ENCODE data around the gene NPEPPS. TPM values are rescaled to one million over a fixed set of nuclear protein-coding genes. Genes with fewer than 3 reads are reported as not detected.

NPEPPS gene
- total RNA-seq, 1 experiment from 2014 or later, result 207 TPM

DNA sequence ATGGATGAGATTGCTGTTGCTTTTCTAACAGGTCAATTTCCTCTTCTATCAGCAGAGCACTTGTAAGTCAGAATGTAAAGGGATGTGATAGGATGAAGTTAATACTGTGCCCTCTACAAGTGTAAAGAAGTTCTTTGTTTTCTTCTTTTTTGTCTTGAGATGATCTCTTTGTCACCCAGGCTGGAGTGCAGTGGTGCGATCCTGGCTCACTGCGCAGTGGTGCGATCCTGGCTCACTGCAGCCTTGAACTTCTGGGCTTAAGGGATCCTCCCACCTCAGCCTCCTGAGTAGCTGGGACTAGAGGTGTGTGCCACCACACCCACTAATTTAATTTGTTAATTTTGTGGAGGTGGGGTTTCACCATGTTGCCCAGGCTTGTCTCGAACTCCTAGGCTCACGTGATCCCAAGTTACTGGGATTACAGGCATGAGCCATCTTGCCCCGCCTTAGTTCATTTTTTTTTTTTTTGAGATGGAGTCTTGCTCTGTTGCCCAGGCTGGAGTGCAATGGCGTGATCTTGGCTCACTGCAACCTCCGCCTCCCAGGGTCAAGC is 97.2 kb downstream of the NPEPPS start:
- Histone ChIP-seq H4K20me1 (ENCODE audit: insufficient read depth) (no peaks in the 10 kb centered on the region), H3K79me2 (ENCODE audit: insufficient read depth, low read length) (no peaks in the 10 kb centered on the region), H3K4me3 (replicated peaks in 1 of 2; ENCODE audit: low read depth in 1 of 2, low read length in 2 of 2) (no peak overlapping the region), H3K9me2 (ENCODE audit: insufficient read depth) (no peaks in the 10 kb centered on the region), H3K4me1 (ENCODE audit: control insufficient read depth in 1 of 2, insufficient read depth in 2 of 2, low read length in 2 of 2) (no peaks in the 10 kb centered on the region), H3K27ac (ENCODE audit: low read depth, low read length) (no peak overlapping the region), H3K36me3 (ENCODE audit: control insufficient read depth in 1 of 2, insufficient read depth in 2 of 2, low read length in 2 of 2) (peaks cover 3 to 8% of the 10 kb centered on the region in 2 experiments; a peak in 2 of 4 replicates), H3K4me2 (ENCODE audit: low read length) (no peak overlapping the region), H3K9ac (ENCODE audit: low read length) (no peak overlapping the region), H2AFZ (ENCODE audit: low read depth, low read length, poor library complexity, severe bottlenecking) (no peak overlapping the region), H3K9me3 (ENCODE audit: control insufficient read depth in 1 of 2, insufficient read depth in 1 of 2, low read depth in 1 of 2, low read length in 2 of 2) (no peaks in the 10 kb centered on the region), H3K27me3 (ENCODE audit: insufficient read depth, low read length) (no peaks in the 10 kb centered on the region)
- DNase-seq (ENCODE audit: low read depth, low spot score), result no peak
- ChIA-PET CTCF (no interaction called here), POLR2A (no interaction called here), RAD21 (ENCODE audit: low non-redundant PET in 1 of 2, low total read pairs in 2 of 2, uncharacterized antibody in 2 of 2, unreplicated experiment in 2 of 2) (no interaction called here)
- TF ChIP-seq, protein P1, sequence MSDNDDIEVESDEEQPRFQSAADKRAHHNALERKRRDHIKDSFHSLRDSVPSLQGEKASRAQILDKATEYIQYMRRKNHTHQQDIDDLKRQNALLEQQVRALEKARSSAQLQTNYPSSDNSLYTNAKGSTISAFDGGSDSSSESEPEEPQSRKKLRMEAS (IDR thresholded peaks at IDR 0.05), result no peak
- TF ChIP-seq EZH2 (IDR thresholded peaks at IDR 0.05), result no peak
- TF ChIP-seq, protein P2, sequence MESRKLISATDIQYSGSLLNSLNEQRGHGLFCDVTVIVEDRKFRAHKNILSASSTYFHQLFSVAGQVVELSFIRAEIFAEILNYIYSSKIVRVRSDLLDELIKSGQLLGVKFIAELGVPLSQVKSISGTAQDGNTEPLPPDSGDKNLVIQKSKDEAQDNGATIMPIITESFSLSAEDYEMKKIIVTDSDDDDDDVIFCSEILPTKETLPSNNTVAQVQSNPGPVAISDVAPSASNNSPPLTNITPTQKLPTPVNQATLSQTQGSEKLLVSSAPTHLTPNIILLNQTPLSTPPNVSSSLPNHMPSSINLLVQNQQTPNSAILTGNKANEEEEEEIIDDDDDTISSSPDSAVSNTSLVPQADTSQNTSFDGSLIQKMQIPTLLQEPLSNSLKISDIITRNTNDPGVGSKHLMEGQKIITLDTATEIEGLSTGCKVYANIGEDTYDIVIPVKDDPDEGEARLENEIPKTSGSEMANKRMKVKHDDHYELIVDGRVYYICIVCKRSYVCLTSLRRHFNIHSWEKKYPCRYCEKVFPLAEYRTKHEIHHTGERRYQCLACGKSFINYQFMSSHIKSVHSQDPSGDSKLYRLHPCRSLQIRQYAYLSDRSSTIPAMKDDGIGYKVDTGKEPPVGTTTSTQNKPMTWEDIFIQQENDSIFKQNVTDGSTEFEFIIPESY (IDR thresholded peaks at IDR 0.05; ENCODE audit: extremely low read depth, insufficient replicate concordance, low read length), result no peak
- TF ChIP-seq TCF7L2 (IDR thresholded peaks at IDR 0.05; ENCODE audit: borderline replicate concordance, extremely low read depth, insufficient read depth, insufficient read length), result no peak
- TF ChIP-seq ELF1 (IDR thresholded peaks at IDR 0.05; ENCODE audit: borderline replicate concordance, low read depth), result no peak
- no peak for TF ChIP-seq ZNF274 (IDR thresholded peaks at IDR 0.05; ENCODE audit: low read depth, low read length)
- no peak for TF ChIP-seq RAD21 (IDR thresholded peaks at IDR 0.05; ENCODE audit: low read depth)
- TF ChIP-seq FOSL1 (IDR thresholded peaks at IDR 0.05; ENCODE audit: low read depth), result no peak
- TF ChIP-seq, protein P3, sequence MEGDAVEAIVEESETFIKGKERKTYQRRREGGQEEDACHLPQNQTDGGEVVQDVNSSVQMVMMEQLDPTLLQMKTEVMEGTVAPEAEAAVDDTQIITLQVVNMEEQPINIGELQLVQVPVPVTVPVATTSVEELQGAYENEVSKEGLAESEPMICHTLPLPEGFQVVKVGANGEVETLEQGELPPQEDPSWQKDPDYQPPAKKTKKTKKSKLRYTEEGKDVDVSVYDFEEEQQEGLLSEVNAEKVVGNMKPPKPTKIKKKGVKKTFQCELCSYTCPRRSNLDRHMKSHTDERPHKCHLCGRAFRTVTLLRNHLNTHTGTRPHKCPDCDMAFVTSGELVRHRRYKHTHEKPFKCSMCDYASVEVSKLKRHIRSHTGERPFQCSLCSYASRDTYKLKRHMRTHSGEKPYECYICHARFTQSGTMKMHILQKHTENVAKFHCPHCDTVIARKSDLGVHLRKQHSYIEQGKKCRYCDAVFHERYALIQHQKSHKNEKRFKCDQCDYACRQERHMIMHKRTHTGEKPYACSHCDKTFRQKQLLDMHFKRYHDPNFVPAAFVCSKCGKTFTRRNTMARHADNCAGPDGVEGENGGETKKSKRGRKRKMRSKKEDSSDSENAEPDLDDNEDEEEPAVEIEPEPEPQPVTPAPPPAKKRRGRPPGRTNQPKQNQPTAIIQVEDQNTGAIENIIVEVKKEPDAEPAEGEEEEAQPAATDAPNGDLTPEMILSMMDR (IDR thresholded peaks at IDR 0.05 in 2 of 3, conservative IDR thresholded peaks at IDR 0.05 in 1 of 3; ENCODE audit: borderline replicate concordance in 1 of 3, insufficient read depth in 1 of 3, low read depth in 2 of 3, low read length in 2 of 3), result no peak
- TF ChIP-seq SRF (IDR thresholded peaks at IDR 0.05; ENCODE audit: low read depth), result no peak
- TF ChIP-seq ZFX (IDR thresholded peaks at IDR 0.05), result no peak
- TF ChIP-seq POLR2AphosphoS5 (IDR thresholded peaks at IDR 0.05; ENCODE audit: low read depth, low read length), result no peak
- no peak for TF ChIP-seq POLR2A (IDR thresholded peaks at IDR 0.05; ENCODE audit: borderline replicate concordance, extremely low read depth, insufficient read depth, insufficient read length)
- TF ChIP-seq CEBPB (IDR thresholded peaks at IDR 0.05; ENCODE audit: low read depth), result no peak
- TF ChIP-seq CBX3 (IDR thresholded peaks at IDR 0.05; ENCODE audit: low read depth), result no peak
- no peak for TF ChIP-seq SIN3A (IDR thresholded peaks at IDR 0.05; ENCODE audit: low read depth)
- TF ChIP-seq, protein P4, sequence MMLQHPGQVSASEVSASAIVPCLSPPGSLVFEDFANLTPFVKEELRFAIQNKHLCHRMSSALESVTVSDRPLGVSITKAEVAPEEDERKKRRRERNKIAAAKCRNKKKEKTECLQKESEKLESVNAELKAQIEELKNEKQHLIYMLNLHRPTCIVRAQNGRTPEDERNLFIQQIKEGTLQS (IDR thresholded peaks at IDR 0.05), result no peak
- ATAC-seq, result no peak
- intact Hi-C loops (cut with micrococcal nuclease), result no loop called here
- no TSS peak for BruUV-seq (replicated peaks)

Data from HCT116 (cell line).